GM12801 (cell line): ENCODE results near the gene DLGAP1.

Experiments
- CTCF ChIP-seq: IDR thresholded peaks from one replicate; pipeline ENCODE4 v1.5.1; 2011; ENCODE audit warnings: control low read depth; ENCODE audit not compliant: insufficient read length; ENCODE audit errors: extremely low read depth

The DLGAP1 gene

DNA sequence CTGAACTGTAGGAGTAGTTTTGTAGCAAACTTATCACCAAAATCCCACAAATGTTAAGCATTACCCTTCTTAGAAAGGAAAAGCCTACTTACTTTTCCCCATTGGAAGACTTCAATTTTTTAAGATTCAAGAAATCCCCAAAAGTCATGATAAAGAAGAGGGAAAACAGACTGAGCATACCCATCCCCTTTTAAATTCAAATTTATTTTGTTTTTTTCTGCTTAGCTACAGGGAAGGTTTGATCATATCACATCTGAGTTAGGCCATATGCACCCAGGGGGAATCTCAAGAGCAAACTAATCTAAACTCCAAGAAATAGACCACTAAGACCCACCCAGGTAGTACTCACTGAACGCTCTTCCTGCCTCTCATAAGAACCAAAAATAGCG lies 830.6 kb downstream of the DLGAP1 start:
- TF ChIP-seq CTCF = no peak

GRCh38 chr18:3623769-3624545 lies 831.1 kb downstream of the DLGAP1 start:
- TF ChIP-seq CTCF = no peak

DNA sequence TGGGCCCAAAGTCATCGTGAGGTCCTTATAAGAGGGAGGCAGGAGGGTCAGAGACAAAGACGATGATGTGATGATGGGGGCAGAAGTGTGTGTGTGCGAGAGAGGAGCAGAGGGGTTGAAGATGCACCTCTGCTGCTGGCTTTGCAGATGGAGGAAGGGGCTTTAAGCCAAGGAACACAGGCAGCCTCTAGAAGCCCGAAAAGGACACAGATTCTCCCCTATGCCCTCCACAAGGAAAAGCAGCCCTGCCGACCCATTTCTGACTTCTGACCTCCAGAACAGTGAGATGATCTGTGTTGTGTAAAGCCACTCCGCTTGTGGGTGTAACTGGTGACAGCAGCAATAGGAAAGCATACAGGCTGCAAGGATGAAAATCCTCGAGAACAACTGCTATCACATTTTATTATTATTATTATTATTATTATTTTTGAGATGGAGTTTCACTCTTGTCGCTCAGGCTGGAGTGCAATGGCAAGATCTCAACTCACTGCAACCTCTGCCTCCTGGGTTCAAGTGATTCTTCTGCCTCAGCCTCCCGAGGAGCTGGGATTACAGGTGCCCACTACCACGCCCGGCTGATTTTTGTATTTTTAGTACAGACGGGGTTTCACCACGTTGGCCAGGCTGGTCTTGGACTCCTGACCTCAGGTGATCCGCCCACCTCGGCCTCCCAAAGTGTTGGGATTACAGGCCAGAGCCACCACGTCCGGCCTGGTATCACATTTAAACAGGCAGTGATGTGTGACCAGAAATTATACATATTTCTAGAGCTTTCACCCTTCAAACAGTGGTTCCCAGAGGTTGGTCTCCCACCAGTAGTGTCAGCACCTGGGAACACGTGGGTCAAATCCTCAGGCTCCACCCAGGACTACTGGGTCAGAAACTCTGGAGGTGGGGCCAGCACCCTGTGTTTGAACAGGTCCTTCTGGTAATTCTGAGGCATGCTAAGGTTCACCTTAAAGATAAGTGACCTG lies 834.7 kb downstream of the DLGAP1 start:
- no peak for TF ChIP-seq CTCF

DNA sequence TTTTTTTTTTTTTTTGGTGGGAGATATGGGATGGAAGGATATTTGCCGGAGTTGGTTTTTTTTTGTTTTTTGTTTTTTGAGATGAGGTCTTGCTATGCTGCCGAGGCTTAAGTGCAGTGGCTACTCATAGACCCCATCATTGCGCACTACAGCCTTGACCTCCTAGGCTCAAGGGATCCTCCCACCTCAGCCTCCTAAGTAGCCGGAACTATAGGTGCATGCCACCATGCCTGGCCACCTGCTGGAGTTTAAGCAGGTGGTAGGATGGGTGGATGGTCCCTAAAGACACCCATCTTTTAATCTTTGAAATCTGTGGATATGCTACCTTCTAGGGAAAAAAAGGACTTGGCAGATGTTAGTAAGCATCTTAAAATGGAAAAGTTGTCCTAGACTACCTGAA lies 835.4 kb downstream of the DLGAP1 start:
- no peak for TF ChIP-seq CTCF

DNA sequence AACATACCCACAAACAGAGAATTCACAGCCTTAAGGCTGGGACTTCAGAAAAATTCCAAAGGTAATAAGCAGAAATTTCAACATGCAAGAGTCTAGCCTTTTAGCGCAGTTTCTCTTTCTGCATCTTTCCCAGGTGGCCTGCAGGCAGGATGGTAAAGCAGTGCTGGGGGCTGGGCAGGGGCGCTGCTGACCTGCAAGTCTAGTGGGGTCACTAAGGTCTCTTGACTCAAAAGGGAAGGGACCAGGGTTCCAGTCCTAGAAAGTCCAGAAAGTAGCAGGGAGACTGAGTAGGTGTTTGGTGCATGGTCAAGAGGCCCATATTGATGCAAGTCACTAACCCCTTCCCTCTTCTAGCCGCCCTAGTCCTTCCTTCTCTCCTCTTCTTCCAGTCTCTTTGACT lies 835.9 kb downstream of the DLGAP1 start:
- no peak for TF ChIP-seq CTCF

- TF ChIP-seq CTCF = no peak
These were observed 838.4 kb downstream of the DLGAP1 start for GRCh38 chr18:3616744-3617143.

- TF ChIP-seq CTCF = no peak
These were observed 839.0 kb downstream of the DLGAP1 start for GRCh38 chr18:3616142-3616541.
